ENCODE data around the gene BPIFB4. TPM values are rescaled to one million over a fixed set of nuclear protein-coding genes. Genes with fewer than 3 reads are reported as not detected.

BPIFB4 gene
- total RNA-seq, 4 donors from 2014 or later, result not detected

- WGBS, 2 donors, result 84 to 96% methylated on average over 7 to 11 of the region's 11 CpGs
- no peak for DNase-seq (ENCODE audit: low spot score in 2 of 2)
- peaks cover 0 to 5% (median 0%) of the 10 kb centered on the region in 4 donors for H3K9me3 ChIP-seq
- H3K27ac ChIP-seq, result no peak overlapping the region
- no peaks in the 10 kb centered on the region for H3K27me3 ChIP-seq
- H3K4me1 ChIP-seq, result no peaks in the 10 kb centered on the region
- H3K36me3 ChIP-seq, result no peaks in the 10 kb centered on the region
- no peak overlapping the region for H3K4me3 ChIP-seq
- TF ChIP-seq POLR2A (IDR thresholded peaks at IDR 0.05) (no peak), EP300 (IDR thresholded peaks at IDR 0.05) (no peak)
- TF ChIP-seq, protein P1, sequence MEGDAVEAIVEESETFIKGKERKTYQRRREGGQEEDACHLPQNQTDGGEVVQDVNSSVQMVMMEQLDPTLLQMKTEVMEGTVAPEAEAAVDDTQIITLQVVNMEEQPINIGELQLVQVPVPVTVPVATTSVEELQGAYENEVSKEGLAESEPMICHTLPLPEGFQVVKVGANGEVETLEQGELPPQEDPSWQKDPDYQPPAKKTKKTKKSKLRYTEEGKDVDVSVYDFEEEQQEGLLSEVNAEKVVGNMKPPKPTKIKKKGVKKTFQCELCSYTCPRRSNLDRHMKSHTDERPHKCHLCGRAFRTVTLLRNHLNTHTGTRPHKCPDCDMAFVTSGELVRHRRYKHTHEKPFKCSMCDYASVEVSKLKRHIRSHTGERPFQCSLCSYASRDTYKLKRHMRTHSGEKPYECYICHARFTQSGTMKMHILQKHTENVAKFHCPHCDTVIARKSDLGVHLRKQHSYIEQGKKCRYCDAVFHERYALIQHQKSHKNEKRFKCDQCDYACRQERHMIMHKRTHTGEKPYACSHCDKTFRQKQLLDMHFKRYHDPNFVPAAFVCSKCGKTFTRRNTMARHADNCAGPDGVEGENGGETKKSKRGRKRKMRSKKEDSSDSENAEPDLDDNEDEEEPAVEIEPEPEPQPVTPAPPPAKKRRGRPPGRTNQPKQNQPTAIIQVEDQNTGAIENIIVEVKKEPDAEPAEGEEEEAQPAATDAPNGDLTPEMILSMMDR (IDR thresholded peaks at IDR 0.05), result no peak
These were observed 54.0 kb downstream of the BPIFB4 start for GRCh38 chr20:33133373-33133941.

- Histone ChIP-seq H3K27ac (no peak overlapping the region), H3K36me3 (no peaks in the 10 kb centered on the region), H3K27me3 (no peaks in the 10 kb centered on the region), H3K4me3 (no peak overlapping the region), H3K4me1 (no peaks in the 10 kb centered on the region), H3K9me3 (peaks cover 0 to 5% (median 0%) of the 10 kb centered on the region in 4 donors)
- TF ChIP-seq, protein P1 (IDR thresholded peaks at IDR 0.05), result no peak
- no peak for TF ChIP-seq EP300 (IDR thresholded peaks at IDR 0.05)
- no peak for TF ChIP-seq POLR2A (IDR thresholded peaks at IDR 0.05)
- no peak for DNase-seq (ENCODE audit: low spot score in 2 of 2)
- WGBS, 2 donors, result 78 to 84% methylated on average over 3 of the region's 3 CpGs
These were observed 57.8 kb downstream of the BPIFB4 start for GRCh38 chr20:33137195-33137594.

GRCh38 chr20:33139467-33139866 lies 60.0 kb downstream of the BPIFB4 start:
- no peak for DNase-seq (ENCODE audit: low spot score in 2 of 2)
- H3K27me3 ChIP-seq, result no peaks in the 10 kb centered on the region
- no peaks in the 10 kb centered on the region for H3K36me3 ChIP-seq
- no peaks in the 10 kb centered on the region for H3K4me1 ChIP-seq
- no peak overlapping the region for H3K4me3 ChIP-seq
- H3K27ac ChIP-seq, result no peak overlapping the region
- H3K9me3 ChIP-seq, result peaks cover 0 to 19% (median 3%) of the 10 kb centered on the region in 4 donors
- TF ChIP-seq POLR2A (IDR thresholded peaks at IDR 0.05) (no peak), EP300 (IDR thresholded peaks at IDR 0.05) (no peak)
- TF ChIP-seq, protein P1 (IDR thresholded peaks at IDR 0.05), result no peak

GRCh38 chr20:33145521-33145920 lies 66.1 kb downstream of the BPIFB4 start:
- no peak overlapping the region for H3K4me3 ChIP-seq
- H3K4me1 ChIP-seq, result no peaks in the 10 kb centered on the region
- TF ChIP-seq EP300 (IDR thresholded peaks at IDR 0.05) (no peak), POLR2A (IDR thresholded peaks at IDR 0.05) (no peak)
- TF ChIP-seq, protein P1 (IDR thresholded peaks at IDR 0.05), result no peak
- H3K27me3 ChIP-seq, result no peaks in the 10 kb centered on the region
- H3K27ac ChIP-seq, result no peak overlapping the region
- DNase-seq (ENCODE audit: low spot score in 2 of 2), result no peak
- H3K9me3 ChIP-seq, result peaks cover 0 to 14% (median 3%) of the 10 kb centered on the region in 4 donors
- no peaks in the 10 kb centered on the region for H3K36me3 ChIP-seq
- 78 to 83% methylated on average over 5 of the region's 5 CpGs for WGBS, 2 donors

- Histone ChIP-seq H3K27me3 (no peaks in the 10 kb centered on the region), H3K4me1 (no peaks in the 10 kb centered on the region), H3K36me3 (no peaks in the 10 kb centered on the region), H3K4me3 (no peak overlapping the region), H3K27ac (no peak overlapping the region), H3K9me3 (peaks cover 0 to 14% (median 3%) of the 10 kb centered on the region in 4 donors)
- 80 to 82% methylated on average over 5 of the region's 5 CpGs for WGBS, 2 donors
- no peak for DNase-seq (ENCODE audit: low spot score in 2 of 2)
- TF ChIP-seq, protein P1 (IDR thresholded peaks at IDR 0.05), result no peak
- TF ChIP-seq EP300 (IDR thresholded peaks at IDR 0.05) (no peak), POLR2A (IDR thresholded peaks at IDR 0.05) (no peak)
These were observed 67.9 kb downstream of the BPIFB4 start for GRCh38 chr20:33147299-33147698.

Data from tibial nerve (tissue), 4 donors.